ENCODE measurements around the gene GOLGA6L10.
"Not testable (repeated sequence)": the region's sequence is repeated elsewhere in the genome, so short reads cannot be mapped to it uniquely, and the experiment has no call there.

GRCh38 chr15:82347645-82348044 is 1.6 kb downstream of the GOLGA6L10 start:
- not testable (repeated sequence) for TF ChIP-seq CTCF, POLR2A (IDR thresholded peaks at IDR 0.05)

Data from vagina (tissue), 2 donors.